ENCODE results near the gene PTOV1.

DNA sequence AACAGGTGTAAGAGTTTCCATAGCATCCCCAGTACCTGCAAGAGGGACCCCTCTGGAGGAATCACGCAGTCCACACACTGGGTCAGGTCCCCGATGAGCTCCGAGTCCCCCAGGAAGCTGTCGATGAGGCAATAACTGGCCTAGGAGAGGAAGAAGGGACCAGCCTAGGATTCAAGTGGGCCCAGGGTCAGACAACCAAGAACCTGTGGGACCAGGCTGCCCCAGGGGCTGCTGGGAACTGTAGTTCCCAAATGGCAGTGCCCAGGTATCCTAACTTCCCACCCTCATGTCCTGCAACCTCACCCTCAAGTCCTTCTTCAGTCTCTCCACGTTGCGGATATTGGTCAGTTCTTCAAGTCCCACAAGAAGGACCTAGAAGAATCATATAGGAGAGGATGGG lies 39.6 kb upstream of the PTOV1 start:
- TF ChIP-seq, protein P1, sequence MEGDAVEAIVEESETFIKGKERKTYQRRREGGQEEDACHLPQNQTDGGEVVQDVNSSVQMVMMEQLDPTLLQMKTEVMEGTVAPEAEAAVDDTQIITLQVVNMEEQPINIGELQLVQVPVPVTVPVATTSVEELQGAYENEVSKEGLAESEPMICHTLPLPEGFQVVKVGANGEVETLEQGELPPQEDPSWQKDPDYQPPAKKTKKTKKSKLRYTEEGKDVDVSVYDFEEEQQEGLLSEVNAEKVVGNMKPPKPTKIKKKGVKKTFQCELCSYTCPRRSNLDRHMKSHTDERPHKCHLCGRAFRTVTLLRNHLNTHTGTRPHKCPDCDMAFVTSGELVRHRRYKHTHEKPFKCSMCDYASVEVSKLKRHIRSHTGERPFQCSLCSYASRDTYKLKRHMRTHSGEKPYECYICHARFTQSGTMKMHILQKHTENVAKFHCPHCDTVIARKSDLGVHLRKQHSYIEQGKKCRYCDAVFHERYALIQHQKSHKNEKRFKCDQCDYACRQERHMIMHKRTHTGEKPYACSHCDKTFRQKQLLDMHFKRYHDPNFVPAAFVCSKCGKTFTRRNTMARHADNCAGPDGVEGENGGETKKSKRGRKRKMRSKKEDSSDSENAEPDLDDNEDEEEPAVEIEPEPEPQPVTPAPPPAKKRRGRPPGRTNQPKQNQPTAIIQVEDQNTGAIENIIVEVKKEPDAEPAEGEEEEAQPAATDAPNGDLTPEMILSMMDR (IDR thresholded peaks at IDR 0.05) = no peak
- TF ChIP-seq POLR2A (IDR thresholded peaks at IDR 0.05) (no peak), POLR2AphosphoS5 (IDR thresholded peaks at IDR 0.05) (no peak), EP300 (IDR thresholded peaks at IDR 0.05; ENCODE audit: low read depth) (no peak)

All from transverse colon (tissue), 4 donors.